ENCODE data around the gene CCDC86.

- TF ChIP-seq BHLHE40 (IDR thresholded peaks at IDR 0.05; ENCODE audit: low read depth, low read length) (no peak), POLR2A (IDR thresholded peaks at IDR 0.05; ENCODE audit: low read length) (no peak), SMC3 (IDR thresholded peaks at IDR 0.05) (no peak), RFX5 (IDR thresholded peaks at IDR 0.05) (no peak), MAZ (IDR thresholded peaks at IDR 0.05; ENCODE audit: borderline replicate concordance, low read depth, low read length) (no peak), EP300 (IDR thresholded peaks at IDR 0.05) (no peak)
- TF ChIP-seq, protein P1, sequence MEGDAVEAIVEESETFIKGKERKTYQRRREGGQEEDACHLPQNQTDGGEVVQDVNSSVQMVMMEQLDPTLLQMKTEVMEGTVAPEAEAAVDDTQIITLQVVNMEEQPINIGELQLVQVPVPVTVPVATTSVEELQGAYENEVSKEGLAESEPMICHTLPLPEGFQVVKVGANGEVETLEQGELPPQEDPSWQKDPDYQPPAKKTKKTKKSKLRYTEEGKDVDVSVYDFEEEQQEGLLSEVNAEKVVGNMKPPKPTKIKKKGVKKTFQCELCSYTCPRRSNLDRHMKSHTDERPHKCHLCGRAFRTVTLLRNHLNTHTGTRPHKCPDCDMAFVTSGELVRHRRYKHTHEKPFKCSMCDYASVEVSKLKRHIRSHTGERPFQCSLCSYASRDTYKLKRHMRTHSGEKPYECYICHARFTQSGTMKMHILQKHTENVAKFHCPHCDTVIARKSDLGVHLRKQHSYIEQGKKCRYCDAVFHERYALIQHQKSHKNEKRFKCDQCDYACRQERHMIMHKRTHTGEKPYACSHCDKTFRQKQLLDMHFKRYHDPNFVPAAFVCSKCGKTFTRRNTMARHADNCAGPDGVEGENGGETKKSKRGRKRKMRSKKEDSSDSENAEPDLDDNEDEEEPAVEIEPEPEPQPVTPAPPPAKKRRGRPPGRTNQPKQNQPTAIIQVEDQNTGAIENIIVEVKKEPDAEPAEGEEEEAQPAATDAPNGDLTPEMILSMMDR (IDR thresholded peaks at IDR 0.05), result no peak
Observed at GRCh38 chr11:60872124-60872960, 30.4 kb downstream of the CCDC86 start.
